Activated naive CD4-positive, alpha-beta T cell treated with anti-CD3 and anti-CD28 coated beads, Interleukin-2, amount 50 U/mL, for 72 hours (primary cell): ENCODE data around the gene ORM1. TPM values are rescaled to one million over a fixed set of nuclear protein-coding genes. Genes with fewer than 3 reads are reported as not detected.
A peak's percentile ranks its signal among the peaks of the same experiment; 100 is the strongest.

ENCODE experiments used
- ATAC-seq, 2 donors: fragments of 150-1000 bp; cut with Tn5 transposase; 2 replicates each; pipeline ENCODE4 v1.10.0; 2021; ENCODE audit warnings: mild to moderate bottlenecking in 2 of 2, moderate library complexity in 2 of 2
- DNase-seq, 2 donors: peaks; one replicate each; pipeline ENCODE4 v3.0.0; 2021 to 2022; ENCODE audit warnings: low spot score in 2 of 2
- H3K27ac Mint-ChIP-seq, 2 donors: one replicate each; pipeline ENCODE4 v1.8.0; 2022; ENCODE audit warnings: mild to moderate bottlenecking in 2 of 2, mixed read lengths in 2 of 2
- H3K36me3 Mint-ChIP-seq, 2 donors: one replicate each; pipeline ENCODE4 v1.8.0; 2022; ENCODE audit warnings: mixed read lengths in 2 of 2
- H3K9me3 Mint-ChIP-seq, 2 donors: one replicate each; pipeline ENCODE4 v1.8.0; 2022; ENCODE audit warnings: mixed read lengths in 2 of 2
- total RNA-seq, 2 donors: library from RNA; stranded (reverse); gene quantifications; one replicate each; pipeline ENCODE4 v1.2.3, GENCODE V29; 2022

The ORM1 gene
- total RNA-seq, 2 donors from 2014 or later, result not detected

- H3K27ac Mint-ChIP-seq, result no peak overlapping the region
- ATAC-seq (no peak), DNase-seq (peak in 1 of 2 donors; percentile 39)
- H3K9me3 Mint-ChIP-seq, result no peaks in the 10 kb centered on the region
- H3K36me3 Mint-ChIP-seq, result no peaks in the 10 kb centered on the region
Measured at GRCh38 chr9:114284316-114285060, 38.4 kb upstream of the ORM1 start.

GRCh38 chr9:114285166-114285867 lies 37.6 kb upstream of the ORM1 start:
- no peak overlapping the region for H3K27ac Mint-ChIP-seq
- H3K36me3 Mint-ChIP-seq, result no peaks in the 10 kb centered on the region
- ATAC-seq, result no peak
- peak in 1 of 2 donors; percentile 31 for DNase-seq
- no peaks in the 10 kb centered on the region for H3K9me3 Mint-ChIP-seq

- H3K9me3 Mint-ChIP-seq, result no peaks in the 10 kb centered on the region
- no peak for ATAC-seq
- no peak overlapping the region for H3K27ac Mint-ChIP-seq
- peak in 1 of 2 donors; percentile 1 for DNase-seq
- H3K36me3 Mint-ChIP-seq, result peaks cover 0 to 3% of the 10 kb centered on the region in 2 donors
Measured at GRCh38 chr9:114286146-114286679, 36.7 kb upstream of the ORM1 start.

GRCh38 chr9:114287001-114287762 lies 35.7 kb upstream of the ORM1 start:
- H3K36me3 Mint-ChIP-seq, result peaks cover 0 to 5% of the 10 kb centered on the region in 2 donors
- H3K27ac Mint-ChIP-seq, result no peak overlapping the region
- ATAC-seq (no peak), DNase-seq (peak in 1 of 2 donors; percentile 33)
- H3K9me3 Mint-ChIP-seq, result no peaks in the 10 kb centered on the region

GRCh38 chr9:114287763-114288192 lies 35.1 kb upstream of the ORM1 start:
- H3K27ac Mint-ChIP-seq, result no peak overlapping the region
- H3K36me3 Mint-ChIP-seq, result peaks cover 0 to 5% of the 10 kb centered on the region in 2 donors
- H3K9me3 Mint-ChIP-seq, result no peaks in the 10 kb centered on the region
- ATAC-seq (no peak), DNase-seq (peak in 1 of 2 donors; percentile 37)

GRCh38 chr9:114288193-114289091 lies 34.5 kb upstream of the ORM1 start:
- DNase-seq (peak in 1 of 2 donors; percentile 41), ATAC-seq (no peak)
- H3K27ac Mint-ChIP-seq, result no peak overlapping the region
- H3K9me3 Mint-ChIP-seq, result no peaks in the 10 kb centered on the region
- peaks cover 0 to 10% of the 10 kb centered on the region in 2 donors for H3K36me3 Mint-ChIP-seq

GRCh38 chr9:114289106-114289505 lies 33.8 kb upstream of the ORM1 start:
- Mint-ChIP-seq H3K9me3 (no peaks in the 10 kb centered on the region), H3K27ac (no peak overlapping the region), H3K36me3 (peaks cover 0 to 11% of the 10 kb centered on the region in 2 donors)
- ATAC-seq (no peak), DNase-seq (peak in 1 of 2 donors; percentile 53)

- peaks cover 3 to 18% of the 10 kb centered on the region in 2 donors for H3K36me3 Mint-ChIP-seq
- peaks cover under 1 to 4% of the 10 kb centered on the region in 2 donors for H3K9me3 Mint-ChIP-seq
- no peak overlapping the region for H3K27ac Mint-ChIP-seq
- ATAC-seq (no peak), DNase-seq (peak in 1 of 2 donors; percentile 49)
Measured at GRCh38 chr9:114289571-114290481, 33.1 kb upstream of the ORM1 start.

GRCh38 chr9:114290561-114290986 lies 32.3 kb upstream of the ORM1 start:
- Mint-ChIP-seq H3K9me3 (peaks cover 6 to 8% of the 10 kb centered on the region in 2 donors), H3K36me3 (peaks cover 6 to 24% of the 10 kb centered on the region in 2 donors), H3K27ac (no peak overlapping the region)
- ATAC-seq (peak; percentile 5 to 53), DNase-seq (peak in 1 of 2 donors; percentile 37)

GRCh38 chr9:114291064-114291474 lies 31.8 kb upstream of the ORM1 start:
- DNase-seq (peak; percentile 65 to 80), ATAC-seq (peak; percentile 51 to 69)
- Mint-ChIP-seq H3K27ac (peak overlapping the region in 1 of 2 donors; percentile 6), H3K9me3 (peaks cover 6 to 8% of the 10 kb centered on the region in 2 donors), H3K36me3 (peaks cover 6 to 28% of the 10 kb centered on the region in 2 donors)

GRCh38 chr9:114291886-114292590 lies 30.9 kb upstream of the ORM1 start:
- no peak for ATAC-seq
- no peak overlapping the region for H3K27ac Mint-ChIP-seq
- peak in 1 of 2 donors; percentile 37 for DNase-seq

GRCh38 chr9:114294664-114295063 lies 28.2 kb upstream of the ORM1 start:
- no peak for ATAC-seq
- DNase-seq, result no peak
- Mint-ChIP-seq H3K9me3 (peaks cover 6 to 8% of the 10 kb centered on the region in 2 donors), H3K36me3 (peaks cover 6 to 30% of the 10 kb centered on the region in 2 donors), H3K27ac (no peak overlapping the region)

More at GRCh38 chr9:114291886-114292590, 30.9 kb upstream of the ORM1 start:
- H3K9me3 Mint-ChIP-seq, result peaks cover 6 to 8% of the 10 kb centered on the region in 2 donors
- peaks cover 6 to 30% of the 10 kb centered on the region in 2 donors for H3K36me3 Mint-ChIP-seq

- no peak for ATAC-seq
- peaks cover 6 to 8% of the 10 kb centered on the region in 2 donors for H3K9me3 Mint-ChIP-seq
- no peak for DNase-seq
- no peak overlapping the region for H3K27ac Mint-ChIP-seq
- peaks cover 6 to 25% of the 10 kb centered on the region in 2 donors for H3K36me3 Mint-ChIP-seq
Measured at GRCh38 chr9:114296338-114296737, 26.6 kb upstream of the ORM1 start.
